HEK293T (cell line): Measurements from ENCODE around the gene HPSE2.
A peak's percentile ranks its signal among the peaks of the same experiment; 100 is the strongest.

Experiments used
- CTCF ChIA-PET: fragments of 350-600 bp; formaldehyde crosslinking; extraction: SDS; loops from one replicate; lab custom pipeline; 2021; ENCODE audit warnings: antibody characterized with exemption, inconsistent platforms; lab: Yijun Ruan, JAX
- POLR2A ChIA-PET: fragments of 350-600 bp; formaldehyde crosslinking; extraction: SDS; loops from one replicate; lab custom pipeline; 2020; ENCODE audit warnings: antibody characterized with exemption, inconsistent platforms; lab: Yijun Ruan, JAX
- DNase-seq: peaks from one replicate; pipeline ENCODE4 v3.0.0; 2012; ENCODE audit warnings: mixed read lengths; ENCODE audit errors: extremely low spot score
- ARNT ChIP-seq: fragments of 450-650 bp; IDR thresholded peaks from 2 replicates; pipeline ENCODE4 v1.6.1; 2017; ENCODE audit warnings: mild to moderate bottlenecking
- BHLHE40 ChIP-seq: fragments of 450-650 bp; IDR thresholded peaks from 2 replicates; pipeline ENCODE4 v1.6.1; 2016; ENCODE audit warnings: mild to moderate bottlenecking, moderate library complexity, borderline replicate concordance
- CTBP1 ChIP-seq: fragments of 450-650 bp; IDR thresholded peaks from 2 replicates; pipeline ENCODE4 v1.6.1; 2016; ENCODE audit warnings: borderline replicate concordance
- ELF4 ChIP-seq: fragments of 450-650 bp; IDR thresholded peaks from 2 replicates; pipeline ENCODE4 v1.6.1; 2017; ENCODE audit warnings: antibody characterized with exemption
- FOXA1 ChIP-seq: fragments of 450-650 bp; IDR thresholded peaks from 2 replicates; pipeline ENCODE4 v1.6.1; 2016; ENCODE audit warnings: mild to moderate bottlenecking
- FOXK2 ChIP-seq: fragments of 450-650 bp; IDR thresholded peaks from 2 replicates; pipeline ENCODE4 v1.6.1; 2016; ENCODE audit warnings: mild to moderate bottlenecking
- FOXM1 ChIP-seq: fragments of 450-650 bp; IDR thresholded peaks from 2 replicates; pipeline ENCODE4 v1.6.1; 2017; ENCODE audit warnings: mild to moderate bottlenecking, borderline replicate concordance
- HDGF ChIP-seq: fragments of 450-650 bp; IDR thresholded peaks from 2 replicates; pipeline ENCODE4 v1.6.1; 2017; ENCODE audit warnings: antibody characterized with exemption, borderline replicate concordance
- L3MBTL2 ChIP-seq: fragments of 450-650 bp; conservative IDR thresholded peaks from 2 replicates; pipeline ENCODE4 v1.6.1; 2016; ENCODE audit warnings: mild to moderate bottlenecking
- LEF1 ChIP-seq: fragments of 450-650 bp; IDR thresholded peaks from 2 replicates; pipeline ENCODE4 v1.6.1; 2017; ENCODE audit warnings: mild to moderate bottlenecking, borderline replicate concordance
- NFRKB ChIP-seq: fragments of 450-650 bp; IDR thresholded peaks from 2 replicates; pipeline ENCODE4 v1.6.1; 2016; ENCODE audit warnings: mild to moderate bottlenecking, moderate library complexity
- SP1 ChIP-seq: fragments of 450-650 bp; IDR thresholded peaks from 2 replicates; pipeline ENCODE4 v1.6.1; 2017
- SUZ12 ChIP-seq: fragments of 450-650 bp; IDR thresholded peaks from 2 replicates; pipeline ENCODE4 v1.6.1; 2016; ENCODE audit warnings: mild to moderate bottlenecking
- TARDBP ChIP-seq: fragments of 450-650 bp; IDR thresholded peaks from 2 replicates; pipeline ENCODE4 v1.6.1; 2016
- ZNF384 ChIP-seq: fragments of 450-650 bp; IDR thresholded peaks from 2 replicates; pipeline ENCODE4 v1.6.1; 2016
- TF ChIP-seq, protein P1 (sequence below): fragments of 450-650 bp; IDR thresholded peaks from 2 replicates; pipeline ENCODE4 v1.6.1; 2016

Gene HPSE2

DNA sequence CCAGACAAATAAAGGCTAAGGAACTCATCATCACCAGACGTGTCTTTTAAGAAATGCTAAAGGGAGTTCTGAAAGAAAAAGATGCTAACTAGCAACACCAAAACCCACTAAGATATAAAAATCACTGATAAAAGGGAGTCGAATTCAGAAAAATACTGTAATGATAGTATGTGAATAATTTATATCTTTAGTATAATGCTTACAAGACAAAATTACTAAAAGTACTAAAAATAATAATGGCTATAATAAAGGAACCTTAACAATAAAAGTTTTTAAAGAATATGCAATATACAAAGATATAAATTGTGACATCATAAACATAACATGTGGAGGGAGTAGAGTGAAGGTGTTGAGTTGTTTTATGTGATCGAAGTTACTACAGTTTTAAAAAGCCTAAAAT, 28.3 kb downstream of the HPSE2 start:
- TF ChIP-seq TARDBP (no peak), SUZ12 (no peak), ZNF384 (no peak), ARNT (no peak), FOXA1 (no peak), FOXK2 (no peak), L3MBTL2 (no peak), NFRKB (no peak), BHLHE40 (no peak), CTBP1 (no peak)
- TF ChIP-seq, protein P1, sequence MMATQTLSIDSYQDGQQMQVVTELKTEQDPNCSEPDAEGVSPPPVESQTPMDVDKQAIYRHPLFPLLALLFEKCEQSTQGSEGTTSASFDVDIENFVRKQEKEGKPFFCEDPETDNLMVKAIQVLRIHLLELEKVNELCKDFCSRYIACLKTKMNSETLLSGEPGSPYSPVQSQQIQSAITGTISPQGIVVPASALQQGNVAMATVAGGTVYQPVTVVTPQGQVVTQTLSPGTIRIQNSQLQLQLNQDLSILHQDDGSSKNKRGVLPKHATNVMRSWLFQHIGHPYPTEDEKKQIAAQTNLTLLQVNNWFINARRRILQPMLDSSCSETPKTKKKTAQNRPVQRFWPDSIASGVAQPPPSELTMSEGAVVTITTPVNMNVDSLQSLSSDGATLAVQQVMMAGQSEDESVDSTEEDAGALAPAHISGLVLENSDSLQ, result no peak
- POLR2A ChIA-PET, result no interaction called here
- no peak for DNase-seq
- CTCF ChIA-PET, result no interaction called here

DNA sequence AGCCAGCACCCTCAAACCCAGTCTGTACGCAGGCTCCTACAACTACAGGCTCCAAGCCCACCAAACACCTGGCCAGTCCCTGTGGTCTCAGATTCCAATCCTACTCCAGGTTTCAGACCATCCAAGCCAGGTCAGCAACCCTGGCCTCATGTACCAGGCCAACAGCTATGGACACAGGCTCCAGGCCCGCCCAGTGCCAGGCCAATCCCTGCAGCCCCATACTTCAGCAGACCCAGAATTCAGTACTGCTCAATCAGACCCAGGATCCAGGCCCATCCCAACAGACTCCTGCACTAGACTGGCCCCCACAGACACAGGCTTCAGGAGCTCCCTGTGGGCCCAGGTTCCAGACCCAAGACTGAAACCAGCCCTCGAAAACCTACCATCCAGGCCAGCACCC, 32.3 kb downstream of the HPSE2 start:
- CTCF ChIA-PET, result no interaction called here
- no peak for DNase-seq
- POLR2A ChIA-PET, result no interaction called here
- TF ChIP-seq, protein P1, result no peak
- TF ChIP-seq FOXM1 (no peak), ARNT (no peak), ZNF384 (no peak), SP1 (no peak), FOXK2 (no peak), HDGF (no peak), L3MBTL2 (no peak), CTBP1 (no peak), LEF1 (no peak), NFRKB (no peak), SUZ12 (no peak), TARDBP (no peak)

DNA sequence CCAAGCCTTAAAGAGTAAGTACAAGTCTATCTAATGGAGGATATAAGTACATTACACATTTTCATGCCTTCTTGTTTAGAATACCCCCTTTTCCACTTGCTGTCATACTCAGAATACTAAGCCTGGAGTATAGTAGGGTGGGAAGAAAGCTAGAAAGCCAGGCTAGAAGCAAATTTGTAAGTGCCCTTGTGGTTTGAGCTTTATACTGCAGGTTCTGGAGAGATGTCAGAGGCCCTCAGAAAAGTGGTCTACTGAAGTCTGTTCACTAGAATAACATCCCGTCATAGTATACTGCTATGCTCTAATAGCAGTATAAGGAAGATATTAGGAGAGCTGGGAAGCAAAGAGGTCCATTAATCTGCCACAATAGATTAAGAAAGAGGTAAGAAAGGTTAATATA, 62.7 kb downstream of the HPSE2 start:
- POLR2A ChIA-PET, result no interaction called here
- CTCF ChIA-PET, result interaction anchor here (0.7 kb wide), 1 partner anchor 381 kb away, joined by 3 read pairs; no protein-coding TSS in a partner anchor

DNA sequence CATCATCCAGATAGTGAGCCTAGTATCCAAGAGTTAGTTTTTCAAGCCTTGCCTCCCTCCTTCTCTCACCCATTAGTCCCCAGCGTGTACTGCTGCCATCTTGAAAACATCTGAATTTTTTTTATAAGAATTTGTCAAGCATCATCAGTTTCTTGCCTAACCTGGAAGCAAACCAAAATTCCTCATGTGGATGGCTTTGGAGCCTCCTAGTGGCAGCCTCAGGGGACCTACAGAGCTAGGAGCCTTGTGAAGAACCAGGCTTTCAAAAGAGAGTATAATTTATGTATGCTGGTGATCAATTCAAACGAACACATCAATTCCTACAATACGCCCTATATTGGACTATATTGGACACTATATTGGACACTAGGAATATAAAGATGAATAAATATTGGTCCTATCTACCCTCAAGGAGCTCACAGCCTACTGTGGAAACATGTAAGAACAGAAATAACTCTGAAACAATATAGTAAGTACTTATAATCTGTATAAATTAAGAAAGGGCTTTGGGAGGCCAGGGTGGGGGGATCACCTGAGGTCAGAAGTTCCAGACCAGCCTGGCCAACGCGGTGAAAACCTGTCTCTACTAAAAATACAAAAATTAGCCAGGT, 63.4 kb downstream of the HPSE2 start:
- ChIA-PET CTCF (interaction anchor here (0.7 kb wide), 1 partner anchor 380 kb away, joined by 3 read pairs; no protein-coding TSS in a partner anchor), POLR2A (no interaction called here)
- TF ChIP-seq CTBP1 (no peak), L3MBTL2 (no peak), ARNT (no peak), SUZ12 (no peak), SP1 (no peak), FOXM1 (no peak), BHLHE40 (no peak), FOXK2 (no peak), ELF4 (no peak), FOXA1 (no peak), ZNF384 (no peak), TARDBP (no peak), LEF1 (no peak), HDGF (no peak), NFRKB (no peak)
- TF ChIP-seq, protein P1, result no peak
- peak; percentile 62 for DNase-seq

More for the DNA sequence above, 62.7 kb downstream of the HPSE2 start:
- no peak for DNase-seq
- no peak for TF ChIP-seq FOXA1
- TF ChIP-seq CTBP1, result no peak
- TF ChIP-seq SUZ12, result no peak
- no peak for TF ChIP-seq L3MBTL2
- no peak for TF ChIP-seq ZNF384
- no peak for TF ChIP-seq FOXM1
- no peak for TF ChIP-seq ARNT

DNA sequence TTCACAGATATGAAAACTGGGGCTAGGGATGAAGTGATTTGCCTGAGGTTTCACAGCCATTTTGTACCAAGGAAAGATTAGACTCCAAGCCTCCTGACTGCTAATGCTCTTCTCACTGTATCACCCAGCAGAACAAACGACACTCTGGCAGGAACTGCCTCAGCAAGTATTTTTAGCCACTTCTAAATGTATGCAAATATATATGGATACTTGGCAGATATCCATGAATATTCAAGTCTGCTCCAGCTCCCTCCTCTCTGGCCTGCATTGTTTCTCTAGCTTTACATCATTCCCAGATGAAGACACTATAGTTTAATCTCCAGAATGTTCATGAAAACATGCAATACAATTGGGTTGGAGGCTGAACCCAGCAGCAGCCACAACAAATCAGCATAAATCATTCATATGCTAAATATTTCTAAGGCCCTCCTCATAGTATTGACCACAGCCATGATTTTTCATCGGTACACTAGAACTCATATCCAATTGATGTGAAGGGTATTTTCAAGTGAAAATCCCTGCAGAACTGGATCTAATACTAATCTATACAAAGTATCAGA, 65.5 kb downstream of the HPSE2 start:
- no peak for TF ChIP-seq FOXK2
- no peak for TF ChIP-seq FOXM1
- TF ChIP-seq, protein P1, result no peak
- TF ChIP-seq TARDBP, result no peak
- TF ChIP-seq CTBP1, result no peak
- TF ChIP-seq SP1, result no peak
- TF ChIP-seq NFRKB, result no peak
- TF ChIP-seq SUZ12, result no peak
- TF ChIP-seq ZNF384, result no peak
- TF ChIP-seq BHLHE40, result no peak
- TF ChIP-seq LEF1, result no peak
- no peak for TF ChIP-seq HDGF
- no peak for TF ChIP-seq L3MBTL2
- TF ChIP-seq ARNT, result no peak
- no peak for TF ChIP-seq ELF4
- TF ChIP-seq FOXA1, result no peak
- no peak for DNase-seq
- ChIA-PET POLR2A (no interaction called here), CTCF (no interaction called here)
